Right kidney (tissue), 1 donor: Measurements from ENCODE around the gene PARPBP.
"Not testable (repeated sequence)": the region's sequence is repeated elsewhere in the genome, so short reads cannot be mapped to it uniquely, and the experiment has no call there.

ENCODE experiments used
- DNase-seq: peaks from one replicate; pipeline ENCODE4 v3.0.0-alpha.2; 2016

The PARPBP gene

DNA sequence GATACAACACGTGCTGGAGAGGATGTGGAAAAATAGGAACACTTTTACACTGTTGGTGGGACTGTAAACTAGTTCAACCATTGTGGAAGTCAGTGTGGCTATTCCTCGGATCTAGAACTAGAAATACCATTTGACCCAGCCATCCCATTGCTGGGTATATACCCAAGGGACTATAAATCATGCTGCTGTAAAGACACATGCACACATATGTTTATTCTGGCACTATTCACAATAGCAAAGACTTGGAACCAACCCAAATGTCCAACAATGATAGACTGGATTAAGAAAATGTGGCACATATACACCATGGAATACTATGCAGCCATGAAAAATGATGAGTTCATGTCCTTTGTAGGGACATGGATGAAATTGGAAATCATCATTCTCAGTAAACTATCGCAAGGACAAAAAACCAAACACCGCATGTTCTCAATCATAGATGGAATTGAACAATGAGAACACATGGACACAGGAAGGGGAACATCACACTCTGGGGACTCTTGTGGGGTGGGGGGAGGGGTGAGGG lies 27.1 kb downstream of the PARPBP start:
- DNase-seq, result not testable (repeated sequence)

DNA sequence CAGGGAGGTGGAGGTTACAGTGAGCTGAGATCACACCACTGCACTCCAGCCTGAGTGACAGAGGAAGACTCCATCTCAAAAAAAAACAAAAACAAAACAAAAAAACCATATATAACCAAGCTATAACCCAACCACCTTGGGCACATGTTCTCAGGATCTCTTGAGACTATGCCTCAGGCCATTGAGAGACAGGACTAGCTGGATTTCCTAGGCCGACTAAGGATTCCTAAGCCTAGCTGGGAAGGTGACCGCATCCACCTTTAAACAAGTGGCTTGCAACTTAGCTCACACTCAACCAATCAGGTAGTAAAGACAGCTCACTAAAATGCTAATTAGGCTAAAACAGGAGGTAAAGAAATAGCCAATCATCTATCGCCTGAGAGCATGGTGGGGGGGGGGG lies 35.2 kb downstream of the PARPBP start:
- DNase-seq, result not testable (repeated sequence)

DNA sequence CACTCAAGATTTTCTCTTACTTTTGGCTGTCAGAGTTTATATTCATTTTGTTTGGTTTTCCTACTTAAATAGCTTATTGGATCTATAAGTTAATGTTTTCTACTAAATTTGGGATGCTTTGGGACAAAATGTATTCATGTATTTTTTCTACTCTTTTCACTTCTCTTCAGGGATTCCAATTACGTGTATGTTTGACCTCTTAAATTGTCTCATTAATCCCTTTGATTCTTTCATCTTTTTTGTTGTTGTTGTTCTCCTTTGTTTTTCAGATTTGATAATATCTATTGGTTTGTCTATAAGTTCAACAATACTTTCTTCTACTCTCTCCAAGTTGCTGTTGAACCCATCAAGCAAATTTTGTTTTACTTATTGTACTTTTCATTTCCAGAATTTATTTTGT lies 43.4 kb downstream of the PARPBP start:
- no peak for DNase-seq

DNA sequence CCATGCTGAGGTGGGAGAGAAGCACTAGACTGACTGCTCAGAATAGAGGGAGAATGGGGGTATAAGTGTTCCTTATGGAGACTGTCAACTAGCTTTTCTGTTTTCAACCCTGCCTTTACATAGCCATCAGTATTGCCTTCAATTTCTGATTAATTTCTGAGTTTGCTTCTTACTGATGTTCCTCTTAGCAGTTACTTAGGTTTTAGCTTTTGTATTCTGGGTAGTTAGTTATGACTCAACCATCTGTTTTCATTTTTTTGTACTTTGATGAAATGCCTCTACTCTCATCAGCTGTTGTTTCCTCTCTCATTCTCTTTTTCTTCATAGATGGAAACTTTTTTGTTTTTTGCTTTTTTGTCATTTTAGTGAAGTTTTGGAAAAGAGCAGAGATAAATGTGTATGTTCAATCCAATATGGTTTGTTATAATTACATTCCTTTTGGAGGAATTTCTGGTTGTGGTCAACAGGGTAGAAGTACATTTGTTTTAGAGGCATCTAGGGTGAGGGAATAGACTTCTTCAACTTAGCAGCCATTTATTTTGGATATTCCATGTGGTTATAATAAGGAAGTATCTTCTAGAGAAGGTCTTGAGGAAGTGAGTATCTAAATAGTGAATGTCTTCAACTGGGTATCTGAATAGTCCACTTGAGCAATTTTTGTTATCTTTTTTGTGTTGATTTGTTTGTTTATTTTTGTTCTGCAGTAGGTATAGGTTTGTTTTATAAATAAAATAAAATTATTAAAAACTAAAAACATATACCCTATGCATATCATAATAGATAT lies 48.0 kb downstream of the PARPBP start:
- DNase-seq, result no peak

DNA sequence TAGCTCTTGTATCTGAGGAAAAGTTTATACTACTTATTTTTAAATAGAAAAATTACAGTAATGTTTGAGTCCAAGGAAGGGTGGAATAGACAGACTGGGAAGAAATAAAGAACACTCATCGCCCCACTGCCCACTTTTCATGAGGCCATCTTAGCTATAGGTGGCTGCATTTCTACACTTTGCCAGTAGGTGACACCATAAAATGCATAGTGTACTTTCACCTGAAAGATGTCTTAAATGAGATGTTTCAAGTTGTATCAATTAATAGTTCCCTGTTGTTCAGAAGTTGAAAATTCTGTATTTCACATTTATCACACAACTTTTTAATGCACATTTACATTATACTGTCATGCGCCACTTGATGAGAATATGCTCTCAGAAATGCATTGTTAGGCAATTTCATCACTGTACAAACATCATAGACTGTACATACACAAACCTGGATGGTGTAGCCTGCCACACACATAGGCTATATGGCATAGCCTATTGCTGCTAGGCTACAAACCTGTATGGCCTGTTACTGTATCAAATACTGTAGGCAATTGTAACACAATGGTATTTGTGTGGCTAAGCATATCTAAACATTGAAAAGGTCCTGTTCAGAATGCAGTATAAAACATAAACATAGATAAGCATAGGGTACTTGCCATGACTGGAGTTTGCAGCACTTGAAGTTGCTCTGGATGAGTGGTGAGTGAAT lies 50.1 kb downstream of the PARPBP start:
- DNase-seq, result no peak

DNA sequence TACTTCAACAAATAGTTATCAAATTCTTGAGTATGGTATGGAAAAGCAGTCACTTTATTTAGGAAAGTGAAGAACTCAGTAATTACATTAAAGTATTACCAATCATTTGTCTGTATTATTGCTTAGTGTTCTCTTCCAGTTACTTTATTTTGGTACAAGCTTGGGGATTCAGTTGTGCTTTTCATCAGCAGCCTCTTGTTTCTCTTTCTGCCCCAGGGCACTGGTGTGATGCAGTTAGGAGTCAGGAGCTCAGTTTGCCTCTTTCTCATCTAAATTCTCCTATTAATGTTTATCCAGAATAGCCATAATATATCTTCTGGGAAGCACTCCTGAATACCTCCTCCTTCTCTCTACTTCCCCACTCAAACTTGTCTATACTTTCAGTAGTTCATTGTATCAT lies 52.0 kb downstream of the PARPBP start:
- DNase-seq, result no peak

DNA sequence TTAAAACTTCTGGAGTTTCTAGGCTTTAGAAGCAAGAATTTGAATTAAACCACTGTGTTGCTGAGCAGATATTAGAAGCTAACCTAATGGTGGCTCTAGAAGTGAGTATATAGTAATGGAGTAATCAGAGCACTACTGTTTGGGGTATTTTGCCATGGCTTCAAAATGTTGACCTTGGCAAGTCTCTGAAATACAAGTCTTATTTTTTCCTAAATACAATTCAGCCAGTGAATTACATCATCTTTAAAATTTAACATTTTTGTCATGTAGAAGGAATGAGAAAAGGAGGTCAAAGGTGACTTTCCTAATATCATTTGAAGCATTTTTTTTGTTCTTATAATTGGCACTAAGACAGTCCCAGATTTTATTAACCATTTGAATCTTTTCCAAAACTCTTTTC lies 52.5 kb downstream of the PARPBP start:
- no peak for DNase-seq

DNA sequence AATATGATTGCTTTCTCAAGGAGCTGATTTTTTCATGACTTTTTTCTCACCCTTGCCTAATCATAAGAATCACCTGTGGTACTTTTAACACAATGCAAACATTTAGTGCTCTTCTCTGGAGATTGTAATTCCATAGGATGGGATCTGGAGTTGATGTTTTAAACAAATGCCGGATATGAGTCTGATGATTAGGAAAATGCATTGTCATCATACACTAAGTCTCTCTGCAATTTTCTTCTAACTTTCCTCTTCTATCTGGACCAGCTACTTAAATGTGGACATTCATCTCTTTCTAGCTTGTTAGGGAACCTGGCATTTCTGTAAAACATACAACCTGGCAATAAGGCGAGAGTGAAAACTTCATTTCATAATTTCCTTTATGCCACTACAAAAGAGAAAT lies 54.1 kb downstream of the PARPBP start:
- no peak for DNase-seq

DNA sequence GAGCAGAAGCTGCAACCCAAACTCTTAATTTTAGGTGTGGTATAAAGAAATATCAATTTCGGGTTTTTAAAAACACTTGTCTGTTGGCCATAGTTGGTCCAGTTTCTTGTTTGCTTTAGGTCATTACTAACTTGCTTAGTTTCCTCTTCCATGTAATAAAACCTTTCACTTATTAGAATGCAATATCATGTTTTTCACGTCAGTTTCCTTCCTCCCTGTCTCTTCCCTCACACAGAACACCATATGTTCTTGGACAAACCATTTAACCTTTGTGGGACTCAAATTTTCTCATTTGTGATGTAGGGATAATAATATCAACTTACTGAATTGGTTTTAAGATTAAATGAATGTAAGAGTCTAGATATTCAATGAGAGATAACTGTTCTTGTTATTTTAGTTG lies 54.8 kb downstream of the PARPBP start:
- no peak for DNase-seq

DNA sequence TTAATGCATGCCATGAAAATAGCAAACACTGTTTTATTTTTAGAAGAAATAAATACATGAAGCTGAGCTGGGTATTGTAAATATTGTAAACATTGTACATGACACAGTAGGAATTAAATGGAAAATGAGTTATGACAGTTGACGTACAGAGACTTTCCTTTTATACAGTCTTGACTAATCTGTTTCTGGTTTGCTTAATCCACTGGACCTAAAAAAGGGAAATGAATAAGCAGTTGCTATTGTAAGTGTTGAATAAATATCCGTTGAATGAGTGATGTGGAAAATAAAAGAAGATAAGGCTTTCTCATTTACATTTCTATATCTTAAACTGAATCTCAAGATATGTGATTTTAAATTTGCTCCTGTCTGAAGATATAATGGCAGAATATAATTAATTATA lies 62.7 kb downstream of the PARPBP start:
- DNase-seq, result no peak

DNA sequence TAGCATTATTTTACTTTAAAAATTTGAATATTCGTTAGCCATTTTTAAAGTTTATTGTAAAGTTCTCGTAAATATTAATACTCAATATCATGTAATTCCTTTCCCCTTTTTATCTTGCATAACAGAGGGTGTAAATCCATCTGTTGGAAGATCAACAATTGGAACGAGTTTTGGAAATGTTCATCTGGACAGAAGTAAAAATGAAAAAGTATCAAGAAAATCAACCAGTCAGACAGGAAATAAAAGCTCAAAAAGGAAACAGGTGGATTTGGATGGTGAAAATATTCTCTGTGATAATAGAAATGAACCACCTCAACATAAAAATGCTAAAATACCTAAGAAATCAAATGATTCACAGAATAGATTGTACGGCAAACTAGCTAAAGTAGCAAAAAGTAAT lies 75.8 kb downstream of the PARPBP start:
- DNase-seq, result no peak

DNA sequence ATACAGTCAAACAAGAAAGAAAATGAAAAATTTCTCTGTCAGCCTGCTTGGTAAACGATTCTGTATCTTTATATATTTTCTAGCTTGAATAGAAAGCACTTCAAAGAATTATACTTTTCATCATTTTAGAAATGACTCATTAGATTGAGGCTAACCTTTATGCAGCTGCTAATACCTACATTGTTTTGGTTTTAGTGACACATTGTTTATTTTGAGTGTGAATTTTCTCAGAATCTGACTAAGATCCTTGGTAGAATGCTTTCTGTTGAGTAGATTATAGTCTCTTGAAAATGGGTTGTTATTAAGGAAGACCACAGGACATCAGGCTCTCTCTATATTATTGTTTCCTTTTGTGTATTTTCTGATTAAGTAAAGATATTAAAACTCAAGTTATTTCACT lies 77.8 kb downstream of the PARPBP start, which contains the start of gene PMCH:
Gene PMCH (minus strand): TSS at position 45 of the 400 bp plus-strand sequence. CDS start 63 bp downstream, outside the sequence.
- DNase-seq, result no peak

DNA sequence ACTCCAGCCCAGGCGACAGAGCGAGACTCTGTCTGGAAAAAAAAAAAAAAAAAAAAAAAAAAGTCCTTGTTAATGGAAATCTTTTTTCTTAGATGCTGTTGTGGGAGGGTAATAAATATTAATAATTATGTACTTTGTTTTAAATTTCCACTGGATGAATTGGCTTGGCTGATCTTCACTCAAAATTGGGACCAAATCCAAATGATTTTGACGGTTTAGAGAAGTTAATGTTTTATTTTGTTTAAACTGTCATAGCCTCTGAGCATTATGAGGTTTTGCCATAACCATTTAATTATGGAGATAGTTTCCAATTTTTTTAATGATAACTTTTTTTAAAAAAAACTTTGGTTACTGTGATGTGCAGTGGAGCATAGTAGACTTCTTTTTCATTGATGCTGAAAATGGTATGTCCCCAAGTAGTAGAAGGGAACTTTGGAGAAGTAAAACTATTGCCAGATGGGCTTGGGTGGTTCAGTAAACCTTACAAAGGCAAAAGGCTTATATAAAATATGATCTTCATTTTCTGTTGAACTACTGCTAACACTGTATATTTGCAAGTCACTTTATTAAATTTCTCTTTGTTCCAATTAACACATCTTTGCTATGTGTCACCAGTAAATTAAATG lies 81.6 kb downstream of the PARPBP start:
- DNase-seq, result no peak

DNA sequence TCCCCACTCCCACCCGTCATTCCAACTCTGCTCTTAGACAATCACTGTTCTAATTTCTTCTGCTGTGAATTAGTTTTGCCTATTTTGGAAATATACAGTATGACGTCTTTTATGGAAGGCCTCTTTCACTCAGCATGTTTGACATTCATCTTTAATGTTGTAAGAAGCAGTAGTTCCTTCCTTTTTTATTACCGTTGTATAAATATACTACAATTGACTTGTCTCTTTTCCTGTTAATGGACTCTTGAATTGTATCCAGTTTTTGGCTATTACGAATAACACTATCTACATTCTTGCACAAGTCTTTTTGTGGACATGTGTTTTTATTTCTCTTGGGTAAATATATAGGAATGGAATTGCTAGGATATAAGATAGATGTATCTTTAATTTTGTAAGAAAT lies 82.6 kb downstream of the PARPBP start:
- DNase-seq, result no peak

DNA sequence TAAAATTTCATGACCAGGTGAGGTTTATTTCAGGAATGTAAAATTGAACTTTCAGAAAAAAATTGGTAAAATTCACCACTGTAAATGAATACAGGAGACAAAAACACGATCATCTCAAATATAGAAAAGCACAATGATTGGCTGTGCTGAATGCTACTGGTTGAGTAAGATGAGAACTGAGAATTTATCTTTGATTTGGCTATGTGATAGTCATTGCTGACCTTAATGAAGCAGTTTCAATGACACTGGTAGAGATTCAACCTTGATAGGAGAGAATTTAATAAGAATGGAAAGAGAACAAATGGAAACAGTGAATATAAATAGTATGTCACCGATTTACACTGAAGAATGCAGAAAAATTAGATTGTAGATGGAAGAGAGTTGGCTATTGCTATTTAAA lies 84.0 kb downstream of the PARPBP start:
- DNase-seq, result no peak

DNA sequence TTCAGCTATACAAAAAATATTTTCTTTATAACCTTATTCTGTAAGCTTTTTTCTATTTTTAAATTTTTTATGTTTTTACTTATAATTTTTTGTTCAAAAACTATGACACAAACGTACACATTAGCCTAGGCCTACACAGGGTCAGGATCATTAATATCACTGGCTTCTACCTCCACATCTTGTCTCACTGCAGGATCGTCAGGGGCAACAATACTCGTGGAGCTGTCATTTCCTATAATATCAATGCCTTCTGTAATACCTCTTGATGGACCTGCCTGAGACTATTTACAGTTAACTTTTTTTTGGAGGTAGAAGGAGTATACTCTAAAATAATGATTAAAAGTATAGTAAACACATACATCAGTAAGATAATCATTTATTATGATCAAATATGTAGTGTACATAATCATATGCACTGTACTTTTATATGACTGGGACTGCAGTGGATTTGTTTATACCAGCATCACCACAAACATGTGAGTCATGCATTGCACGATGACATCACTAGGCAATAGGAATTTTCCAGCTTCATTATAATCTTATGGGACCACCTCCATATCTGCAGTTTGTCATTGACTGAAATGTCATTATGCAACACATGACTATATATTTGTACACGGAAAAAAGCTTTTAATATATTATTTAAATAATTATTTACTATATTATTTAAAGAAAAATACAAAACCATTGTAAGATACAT lies 96.2 kb downstream of the PARPBP start:
- DNase-seq, result no peak

DNA sequence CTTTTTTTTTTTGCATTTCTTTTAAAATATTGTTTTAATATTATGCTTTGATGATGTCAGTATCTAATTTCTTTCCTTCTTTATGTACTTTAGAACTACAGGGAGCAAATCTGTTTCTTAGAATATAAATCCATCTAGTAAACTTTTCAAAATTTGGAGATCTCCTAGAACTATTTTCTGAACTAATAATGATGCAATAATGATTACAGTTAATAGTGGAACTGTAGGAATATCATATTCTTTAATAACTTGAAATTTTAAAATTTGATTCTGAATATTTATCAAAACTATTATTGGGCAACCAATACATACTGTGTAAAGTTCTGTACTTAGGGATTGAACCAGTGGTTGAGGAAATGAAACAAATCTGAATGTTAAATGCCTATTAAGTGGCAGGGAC lies 100.8 kb downstream of the PARPBP start:
- DNase-seq, result no peak

DNA sequence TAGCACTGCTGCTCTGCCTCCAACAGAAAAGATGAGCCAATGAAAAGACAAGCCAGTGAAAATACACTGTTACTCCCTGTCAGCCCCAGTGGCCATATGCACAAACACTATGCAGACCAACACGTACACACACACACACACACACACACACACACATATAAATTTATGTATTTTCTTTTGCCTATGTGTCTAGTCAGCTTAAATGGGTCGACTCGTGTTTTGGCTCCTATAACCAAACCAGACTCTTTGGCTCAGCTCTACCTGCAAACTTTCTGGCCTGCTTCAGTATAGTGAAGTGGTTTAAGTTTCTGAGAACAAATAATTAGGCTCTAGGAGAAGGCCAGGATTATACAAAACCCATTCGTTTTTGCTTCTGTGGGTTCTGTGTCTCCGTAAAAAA lies 108.0 kb downstream of the PARPBP start:
- DNase-seq, result no peak

DNA sequence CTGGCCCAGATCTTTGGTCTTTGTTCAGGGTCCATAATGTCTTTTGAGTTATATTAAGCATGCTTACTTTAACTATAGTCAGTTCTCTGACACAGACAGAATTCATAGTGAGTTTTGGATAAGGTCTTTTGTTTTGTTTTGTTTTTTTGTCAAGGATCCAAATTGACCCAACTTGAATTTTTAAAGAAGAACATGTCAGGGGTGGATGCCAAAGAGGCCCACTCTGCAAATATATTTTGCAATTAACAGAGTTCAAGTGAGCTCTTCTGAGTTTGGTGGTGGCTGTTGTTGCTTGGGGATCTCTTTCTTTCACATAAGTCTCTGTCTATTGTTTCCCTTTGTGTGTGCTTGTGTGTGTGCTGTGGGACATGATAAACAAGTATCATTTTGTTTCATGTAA lies 112.1 kb downstream of the PARPBP start:
- DNase-seq, result no peak

DNA sequence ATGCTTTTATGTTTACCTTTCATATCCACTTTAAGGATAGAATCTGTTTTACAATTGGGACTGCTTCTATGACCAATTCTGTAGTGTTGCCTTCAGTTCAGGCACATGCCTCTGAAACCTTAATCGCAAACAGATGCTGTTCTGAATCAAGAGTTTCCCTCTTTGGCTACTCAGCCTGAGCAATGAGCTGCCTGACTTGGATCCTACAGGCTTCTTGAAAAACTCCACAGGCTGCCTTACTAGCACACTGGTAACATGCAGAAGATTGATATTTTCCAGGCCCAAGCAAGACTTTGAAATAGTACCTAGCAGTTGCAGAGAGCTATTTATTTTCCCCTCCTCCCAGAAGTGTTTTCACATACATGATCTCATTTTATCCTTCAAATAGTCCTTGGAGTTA lies 112.5 kb downstream of the PARPBP start:
- DNase-seq, result no peak

DNA sequence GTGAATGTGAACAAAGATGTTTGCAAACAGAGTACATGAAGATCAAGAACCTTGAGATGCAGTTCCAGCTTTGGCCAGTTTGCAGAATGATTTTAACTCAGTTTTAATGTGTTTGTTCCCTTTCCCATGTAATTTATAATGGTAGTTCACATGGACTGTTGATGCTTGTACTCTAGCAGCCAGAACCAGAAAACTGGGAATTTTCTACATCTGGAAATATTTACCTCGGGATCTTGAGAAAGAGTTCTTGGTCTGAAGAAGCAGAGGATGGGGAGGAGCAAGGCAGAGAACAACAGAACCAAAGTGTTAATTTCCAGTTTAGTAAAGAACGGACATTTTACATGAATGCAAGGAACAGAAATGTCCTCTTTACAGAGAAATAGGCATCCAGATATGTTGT lies 114.6 kb downstream of the PARPBP start:
- no peak for DNase-seq

DNA sequence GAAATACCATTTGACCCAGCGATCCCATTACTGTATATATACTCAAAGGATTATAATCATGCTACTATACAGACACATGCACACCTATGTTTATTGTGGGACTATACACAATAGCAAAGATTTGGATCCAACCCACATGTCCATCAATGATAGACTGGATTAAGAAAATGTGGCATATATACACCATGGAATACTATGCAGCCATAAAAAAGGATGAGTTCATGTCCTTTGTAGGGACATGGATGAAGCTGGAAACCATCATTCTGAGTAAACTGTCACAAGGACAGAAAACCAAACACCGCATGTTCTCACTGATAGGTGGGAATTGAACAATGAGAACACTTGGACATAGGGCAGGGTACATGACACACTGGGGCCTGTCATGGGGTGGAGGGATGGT lies 120.9 kb downstream of the PARPBP start:
- DNase-seq, result not testable (repeated sequence)
